ENCODE measurements around the gene PABPN1.
A peak's percentile ranks its signal among the peaks of the same experiment; 100 is the strongest.
"Not testable (repeated sequence)": the region's sequence is repeated elsewhere in the genome, so short reads cannot be mapped to it uniquely, and the experiment has no call there.

PABPN1 gene

GRCh38 chr14:23320584-23321571 is at the start of gene PABPN1:
PABPN1 (plus strand) TSS chr14:23321457; CDS start chr14:23321470, 13 bp downstream.
- DNase-seq (ENCODE audit: low spot score), result peak; percentile 96

GRCh38 chr14:23275412-23275811 is 45.8 kb upstream of the PABPN1 start:
- DNase-seq (ENCODE audit: low spot score), result no peak

GRCh38 chr14:23277189-23277588 is 44.1 kb upstream of the PABPN1 start:
- no peak for DNase-seq (ENCODE audit: low spot score)

GRCh38 chr14:23277928-23278327 is 43.3 kb upstream of the PABPN1 start:
- DNase-seq (ENCODE audit: low spot score), result not testable (repeated sequence)

GRCh38 chr14:23281247-23281646 is 40.0 kb upstream of the PABPN1 start:
- no peak for DNase-seq (ENCODE audit: low spot score)

- DNase-seq (ENCODE audit: low spot score), result no peak
Measured at GRCh38 chr14:23284654-23285529, 36.4 kb upstream of the PABPN1 start.

GRCh38 chr14:23285530-23286019 is 35.7 kb upstream of the PABPN1 start:
- DNase-seq (ENCODE audit: low spot score), result no peak

- peak; percentile 95 for DNase-seq (ENCODE audit: low spot score)
Measured at GRCh38 chr14:23286020-23286901, 35.0 kb upstream of the PABPN1 start, which contains the start of gene HOMEZ. HOMEZ (minus strand) TSS chr14:23286132; CDS start chr14:23285952, 180 bp downstream.

- DNase-seq (ENCODE audit: low spot score), result no peak
Measured at GRCh38 chr14:23286902-23287479, 34.3 kb upstream of the PABPN1 start.

GRCh38 chr14:23294734-23295561 is 26.3 kb upstream of the PABPN1 start:
- no peak for DNase-seq (ENCODE audit: low spot score)

- no peak for DNase-seq (ENCODE audit: low spot score)
Measured at GRCh38 chr14:23296012-23296777, 25.1 kb upstream of the PABPN1 start.

GRCh38 chr14:23297096-23297495 is 24.2 kb upstream of the PABPN1 start:
- no peak for DNase-seq (ENCODE audit: low spot score)

GRCh38 chr14:23297611-23298277 is 23.5 kb upstream of the PABPN1 start:
- no peak for DNase-seq (ENCODE audit: low spot score)

GRCh38 chr14:23299211-23299957 is 21.9 kb upstream of the PABPN1 start:
- peak; percentile 45 for DNase-seq (ENCODE audit: low spot score)

- DNase-seq (ENCODE audit: low spot score), result no peak
Measured at GRCh38 chr14:23299986-23300686, 21.1 kb upstream of the PABPN1 start.

GRCh38 chr14:23300687-23301223 is 20.5 kb upstream of the PABPN1 start:
- DNase-seq (ENCODE audit: low spot score), result peak; percentile 25
